Smooth muscle cell of the coronary artery (primary cell): ENCODE data around the gene SULT1B1. TPM values are rescaled to one million over a fixed set of nuclear protein-coding genes. Genes with fewer than 3 reads are reported as not detected.

ENCODE experiments used
- total RNA-seq: library from RNA; depleted of rRNA; stranded (reverse); fragments of >200 nt; gene quantifications from 2 replicates; pipeline ENCODE4 v1.2.3, GENCODE V29; 2014; ENCODE audit warnings: low replicate concordance

SULT1B1 gene
- total RNA-seq, result under 0.01 and 13.7 TPM in 2 replicates

DNA sequence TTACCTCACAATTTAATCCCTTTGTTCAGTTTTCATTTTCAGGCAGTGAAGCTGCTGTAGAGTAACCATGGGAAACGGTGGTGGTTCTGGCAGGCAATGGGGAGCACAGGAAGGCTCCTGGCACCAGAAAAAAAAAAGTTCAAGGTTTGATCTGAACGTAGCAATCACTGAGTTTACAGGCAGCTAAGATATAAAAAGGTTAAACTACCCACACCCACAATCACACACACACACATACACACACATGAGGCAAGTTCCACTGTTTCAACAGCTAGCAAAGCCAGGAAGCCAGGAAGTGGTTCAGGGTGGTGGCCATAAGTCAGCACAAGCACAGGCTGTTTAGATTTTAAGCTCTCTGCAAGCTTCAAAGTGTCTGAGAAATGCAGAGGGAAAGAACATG is at the start of gene SULT1B1:
Gene SULT1B1 (minus strand): TSS at position 166 of the 400 bp plus-strand sequence. CDS start 5,403 bp downstream, outside the sequence.

Other genes with a start within 250 kb of the SULT1B1 start
- gene UGT2A2, start 121.0 kb downstream of the SULT1B1 start, total RNA-seq, result 0.08 TPM in 1 of 2 replicates, not detected in the other
- 0.68 TPM in 1 of 2 replicates, not detected in the other for gene UGT2A1, start 107.4 kb downstream of the SULT1B1 start, total RNA-seq
- 0.12 and 291 TPM in 2 replicates for gene SULT1E1, start 99.5 kb upstream of the SULT1B1 start, total RNA-seq
- not detected in 2 replicates for gene CSN1S1, start 170.4 kb upstream of the SULT1B1 start, total RNA-seq
- not detected in 2 replicates for gene CSN2, start 205.1 kb upstream of the SULT1B1 start, total RNA-seq
- 0.15 TPM in 1 of 2 replicates, not detected in the other for gene STATH, start 235.3 kb upstream of the SULT1B1 start, total RNA-seq